ENCODE results near the gene DYNC1H1. TPM values are rescaled to one million over a fixed set of nuclear protein-coding genes. Genes with fewer than 3 reads are reported as not detected.
"Not testable (repeated sequence)": the region's sequence is repeated elsewhere in the genome, so short reads cannot be mapped to it uniquely, and the experiment has no call there.

DYNC1H1 gene
- total and polyA plus RNA-seq, 2 experiments from 2014 or later: 141 to 405 TPM

- Histone ChIP-seq H2AFZ (no peak overlapping the region), H3K4me1 (ENCODE audit: insufficient read depth) (no peaks in the 10 kb centered on the region), H3K27ac (no peak overlapping the region), H3K36me3 (replicated peaks; ENCODE audit: insufficient read depth, low read depth) (no peaks in the 10 kb centered on the region), H3K27me3 (no peaks in the 10 kb centered on the region), H3K79me2 (no peaks in the 10 kb centered on the region), H3K9me2 (replicated peaks; ENCODE audit: insufficient read depth) (no peaks in the 10 kb centered on the region), H3K4me2 (peak overlapping the region; percentile 51), H3K9me3 (ENCODE audit: low read depth) (no peaks in the 10 kb centered on the region), H3K4me3 (no peak overlapping the region), H4K20me1 (ENCODE audit: insufficient read depth, poor library complexity, severe bottlenecking) (no peaks in the 10 kb centered on the region)
- 30% methylated on average over 25 of the region's 26 CpGs for WGBS (ENCODE audit: low lambda C conversion rate, missing lambda C conversion rate)
- TF ChIP-seq CTCF (IDR thresholded peaks at IDR 0.05; ENCODE audit: poor library complexity): peak; percentile 51
- no peak for TF ChIP-seq EZH2 (IDR thresholded peaks at IDR 0.05; ENCODE audit: borderline replicate concordance)
- DNase-seq (ENCODE audit: low spot score): peak; percentile 87
Measured at GRCh38 chr14:102063109-102063807, 98.9 kb downstream of the DYNC1H1 start.

GRCh38 chr14:102063808-102064429 lies 99.5 kb downstream of the DYNC1H1 start:
- Histone ChIP-seq H4K20me1 (ENCODE audit: insufficient read depth, poor library complexity, severe bottlenecking) (no peaks in the 10 kb centered on the region), H3K9me2 (replicated peaks; ENCODE audit: insufficient read depth) (no peaks in the 10 kb centered on the region), H3K9me3 (ENCODE audit: low read depth) (no peaks in the 10 kb centered on the region), H3K36me3 (replicated peaks; ENCODE audit: insufficient read depth, low read depth) (no peaks in the 10 kb centered on the region), H3K4me3 (no peak overlapping the region), H3K27me3 (no peaks in the 10 kb centered on the region), H3K27ac (no peak overlapping the region), H3K4me1 (ENCODE audit: insufficient read depth) (no peaks in the 10 kb centered on the region), H3K4me2 (peak overlapping the region; percentile 51), H3K79me2 (no peaks in the 10 kb centered on the region), H2AFZ (no peak overlapping the region)
- WGBS (ENCODE audit: low lambda C conversion rate, missing lambda C conversion rate): 61% methylated on average over 14 of the region's 14 CpGs
- no peak for DNase-seq (ENCODE audit: low spot score)
- TF ChIP-seq CTCF (IDR thresholded peaks at IDR 0.05; ENCODE audit: poor library complexity) (no peak), EZH2 (IDR thresholded peaks at IDR 0.05; ENCODE audit: borderline replicate concordance) (no peak), EZH2phosphoT487 (IDR thresholded peaks at IDR 0.05; ENCODE audit: low read depth, severe bottlenecking, unreplicated experiment) (no peak)

DNA sequence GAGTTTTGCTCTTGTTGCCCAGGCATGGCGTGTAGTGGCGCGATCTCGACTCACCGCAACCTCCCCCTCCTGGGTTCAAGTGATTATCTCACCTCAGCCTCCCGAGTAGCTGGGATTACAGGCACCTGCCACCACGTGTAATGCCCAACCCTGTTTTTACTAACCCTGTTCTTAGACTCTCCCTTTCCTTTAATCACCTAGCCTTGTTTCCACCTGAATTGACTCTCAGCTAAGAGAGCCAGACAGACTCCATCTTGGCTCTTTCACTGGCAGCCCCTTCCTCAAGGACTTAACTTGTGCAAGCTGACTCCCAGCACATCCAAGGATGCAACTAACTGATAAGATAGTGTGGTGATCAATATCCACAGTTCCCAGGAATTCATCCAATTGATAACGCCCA lies 100.2 kb downstream of the DYNC1H1 start:
- not testable (repeated sequence) for H3K4me2 ChIP-seq; H3K4me1 ChIP-seq (ENCODE audit: insufficient read depth); H2AFZ ChIP-seq; H4K20me1 ChIP-seq (ENCODE audit: insufficient read depth, poor library complexity, severe bottlenecking); H3K27me3 ChIP-seq; H3K9me2 ChIP-seq (replicated peaks; ENCODE audit: insufficient read depth); H3K79me2 ChIP-seq; H3K27ac ChIP-seq; H3K36me3 ChIP-seq (replicated peaks; ENCODE audit: insufficient read depth, low read depth); DNase-seq (ENCODE audit: low spot score); H3K4me3 ChIP-seq; H3K9me3 ChIP-seq (ENCODE audit: low read depth)
- WGBS (ENCODE audit: low lambda C conversion rate, missing lambda C conversion rate): 78% methylated on average over 8 of the region's 8 CpGs

DNA sequence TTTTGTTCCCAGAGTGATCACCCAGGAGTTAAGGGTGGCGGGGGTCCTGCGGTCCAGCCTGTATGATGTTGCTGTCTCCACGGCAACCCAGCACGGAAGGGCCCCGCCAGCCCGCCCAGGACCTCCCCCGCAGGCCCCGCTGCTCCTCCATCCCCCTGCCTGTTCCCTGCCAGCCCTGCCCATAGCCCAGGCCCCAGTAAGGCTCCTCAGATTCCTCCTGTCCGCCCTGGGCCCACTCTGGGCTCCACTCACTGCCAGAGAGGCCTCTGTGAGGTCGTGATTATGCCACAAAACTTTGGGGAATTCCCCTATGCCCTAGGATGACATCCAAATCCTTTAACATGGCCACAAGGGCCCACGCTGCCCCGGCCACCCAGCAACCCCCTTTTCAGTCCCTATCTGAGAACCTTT lies 101.7 kb downstream of the DYNC1H1 start:
- Histone ChIP-seq H3K27ac (no peak overlapping the region), H3K36me3 (replicated peaks; ENCODE audit: insufficient read depth, low read depth) (no peaks in the 10 kb centered on the region), H4K20me1 (ENCODE audit: insufficient read depth, poor library complexity, severe bottlenecking) (no peaks in the 10 kb centered on the region), H3K79me2 (no peaks in the 10 kb centered on the region), H2AFZ (no peak overlapping the region), H3K4me2 (no peak overlapping the region), H3K9me3 (ENCODE audit: low read depth) (no peaks in the 10 kb centered on the region), H3K4me3 (no peak overlapping the region), H3K27me3 (no peaks in the 10 kb centered on the region), H3K4me1 (ENCODE audit: insufficient read depth) (no peaks in the 10 kb centered on the region), H3K9me2 (replicated peaks; ENCODE audit: insufficient read depth) (no peaks in the 10 kb centered on the region)
- TF ChIP-seq EZH2 (IDR thresholded peaks at IDR 0.05; ENCODE audit: borderline replicate concordance) (no peak), EZH2phosphoT487 (IDR thresholded peaks at IDR 0.05; ENCODE audit: low read depth, severe bottlenecking, unreplicated experiment) (no peak), CTCF (IDR thresholded peaks at IDR 0.05; ENCODE audit: poor library complexity) (no peak)
- 95% methylated on average over 12 of the region's 12 CpGs for WGBS (ENCODE audit: low lambda C conversion rate, missing lambda C conversion rate)
- no peak for DNase-seq (ENCODE audit: low spot score)

Measured in hepatocyte (in vitro differentiated cells).